H9 (cell line): ENCODE measurements around the gene GPBAR1. TPM values are rescaled to one million over a fixed set of nuclear protein-coding genes. Genes with fewer than 3 reads are reported as not detected.

ENCODE experiments used
- DNase-seq: peaks from one replicate; pipeline ENCODE4 v3.0.0-alpha.2; 2017
- H2AFZ ChIP-seq: one replicate; pipeline ENCODE4 v1.6.1; 2013; ENCODE audit warnings: mild to moderate bottlenecking, low read length, control low read depth, moderate library complexity
- H2AK5ac ChIP-seq: 2 replicates; pipeline ENCODE4 v1.6.1; 2013; ENCODE audit warnings: low read length, control low read depth, mixed read lengths; ENCODE audit not compliant: insufficient read length
- H2BK120ac ChIP-seq: one replicate; pipeline ENCODE4 v1.6.1; 2013; ENCODE audit warnings: low read depth, mild to moderate bottlenecking, low read length, control low read depth, inconsistent platforms; ENCODE audit not compliant: poor library complexity, severe bottlenecking
- H2BK12ac ChIP-seq: 2 replicates; pipeline ENCODE4 v1.6.1; 2013; ENCODE audit warnings: low read length, control low read depth, mixed read lengths, low read depth; ENCODE audit not compliant: insufficient read length
- H2BK15ac ChIP-seq: 2 replicates; pipeline ENCODE4 v1.6.1; 2013; ENCODE audit warnings: low read depth, low read length, control low read depth
- H2BK20ac ChIP-seq: one replicate; pipeline ENCODE4 v1.6.1; 2013; ENCODE audit warnings: low read depth, mild to moderate bottlenecking, low read length, control low read depth, inconsistent platforms; ENCODE audit not compliant: poor library complexity, severe bottlenecking
- H2BK5ac ChIP-seq: 2 replicates; pipeline ENCODE4 v1.6.1; 2013; ENCODE audit warnings: low read length, control low read depth, mixed read lengths; ENCODE audit not compliant: insufficient read length
- H3K14ac ChIP-seq: 2 replicates; pipeline ENCODE4 v1.6.1; 2013; ENCODE audit warnings: low read length, control low read depth; ENCODE audit not compliant: insufficient read depth
- H3K18ac ChIP-seq: 2 replicates; pipeline ENCODE4 v1.6.1; 2013; ENCODE audit warnings: low read depth, mild to moderate bottlenecking, mixed read lengths, low read length, control low read depth; ENCODE audit not compliant: insufficient read length
- H3K23ac ChIP-seq: 2 replicates; pipeline ENCODE4 v1.6.1; 2013; ENCODE audit warnings: low read length, control low read depth, mixed read lengths, low read depth; ENCODE audit not compliant: insufficient read length
- H3K23me2 ChIP-seq: 2 replicates; pipeline ENCODE4 v1.6.1; 2013; ENCODE audit warnings: low read depth, mild to moderate bottlenecking, mixed read lengths, low read length, control low read depth; ENCODE audit not compliant: insufficient read length, poor library complexity, severe bottlenecking
- H3K27ac ChIP-seq: 2 replicates; pipeline ENCODE4 v1.5.1; 2013; ENCODE audit warnings: low read length, control low read depth, mixed read lengths, low read depth; ENCODE audit not compliant: insufficient read length
- H3K27me3 ChIP-seq: 2 replicates; pipeline ENCODE4 v1.6.1; 2013; ENCODE audit warnings: low read length, control low read depth, inconsistent platforms; ENCODE audit not compliant: insufficient read depth
- H3K4ac ChIP-seq: 2 replicates; pipeline ENCODE4 v1.6.1; 2013; ENCODE audit warnings: low read depth, mild to moderate bottlenecking, control low read depth, inconsistent platforms, low read length, moderate library complexity
- H3K4me1 ChIP-seq: 2 replicates; pipeline ENCODE4 v1.6.1; 2013; ENCODE audit warnings: low read length, control low read depth, inconsistent platforms; ENCODE audit not compliant: insufficient read depth
- H3K4me2 ChIP-seq: 2 replicates; pipeline ENCODE4 v1.6.1; 2013; ENCODE audit warnings: low read length, control low read depth, mixed read lengths; ENCODE audit not compliant: insufficient read length, insufficient read depth
- H3K56ac ChIP-seq: 2 replicates; pipeline ENCODE4 v1.6.1; 2013; ENCODE audit warnings: low read depth, mild to moderate bottlenecking, mixed read lengths, low read length, control low read depth; ENCODE audit not compliant: insufficient read length
- H3K79me1 ChIP-seq: 2 replicates; pipeline ENCODE4 v1.6.1; 2013; ENCODE audit warnings: low read depth, mild to moderate bottlenecking, moderate library complexity, low read length, control low read depth, inconsistent platforms; ENCODE audit not compliant: insufficient read depth, poor library complexity, severe bottlenecking
- H3K79me2 ChIP-seq: 2 replicates; pipeline ENCODE4 v1.6.1; 2013; ENCODE audit warnings: low read length, control low read depth, inconsistent platforms; ENCODE audit not compliant: insufficient read depth
- H3K9ac ChIP-seq: 2 replicates; pipeline ENCODE4 v1.6.1; 2013; ENCODE audit warnings: low read length, control low read depth, mixed read lengths; ENCODE audit not compliant: insufficient read length; ENCODE audit errors: extremely low read depth
- H3K9me3 ChIP-seq: one replicate; pipeline ENCODE4 v1.6.1; 2013; ENCODE audit warnings: low read depth, low read length, inconsistent platforms; ENCODE audit not compliant: control insufficient read depth
- H3T11ph ChIP-seq: one replicate; pipeline ENCODE4 v1.6.1; 2013; ENCODE audit warnings: mild to moderate bottlenecking, low read length, control low read depth, inconsistent platforms
- H4K20me1 ChIP-seq: one replicate; pipeline ENCODE4 v1.6.1; 2013; ENCODE audit not compliant: control insufficient read depth, insufficient read length, insufficient read depth
- H4K5ac ChIP-seq: 2 replicates; pipeline ENCODE4 v1.6.1; 2013; ENCODE audit warnings: low read depth, mild to moderate bottlenecking, mixed read lengths, low read length, control low read depth; ENCODE audit not compliant: insufficient read length
- H4K8ac ChIP-seq: replicated peaks from 2 replicates; pipeline ENCODE4 v1.6.1; 2013; ENCODE audit warnings: low read length, control low read depth, mixed read lengths, low read depth; ENCODE audit not compliant: insufficient read length
- H4K91ac ChIP-seq: 2 replicates; pipeline ENCODE4 v1.6.1; 2013; ENCODE audit warnings: low read depth, mild to moderate bottlenecking, moderate library complexity, mixed read lengths, low read length, control low read depth; ENCODE audit not compliant: insufficient read length
- H3K27ac Mint-ChIP-seq, 3 experiments: 2 replicates in 2 of 3; 3 replicates in 1 of 3; pipeline ENCODE4 v1.8.0; 2020 to 2021; ENCODE audit warnings: mixed read lengths in 3 of 3, mild to moderate bottlenecking in 1 of 3, moderate library complexity in 1 of 3
- H3K27me3 Mint-ChIP-seq: 2 replicates; pipeline ENCODE4 v1.8.0; 2021; ENCODE audit warnings: low read depth, mild to moderate bottlenecking, moderate library complexity, mixed read lengths
- H3K36me3 Mint-ChIP-seq, 3 experiments: 2 replicates in 2 of 3; 3 replicates in 1 of 3; pipeline ENCODE4 v1.8.0; 2020 to 2021; ENCODE audit warnings: low read depth in 3 of 3, mixed read lengths in 3 of 3; ENCODE audit not compliant: insufficient read depth in 1 of 3
- H3K4me1 Mint-ChIP-seq, 2 experiments: 2 replicates each; pipeline ENCODE4 v1.8.0; 2020; ENCODE audit warnings: mixed read lengths in 2 of 2
- H3K4me3 Mint-ChIP-seq, 2 experiments: 2 replicates in 1 of 2; 3 replicates in 1 of 2; pipeline ENCODE4 v1.8.0; 2020 to 2021; ENCODE audit warnings: mild to moderate bottlenecking in 2 of 2, mixed read lengths in 2 of 2, moderate library complexity in 1 of 2
- H3K9me3 Mint-ChIP-seq, 2 experiments: 2 replicates in 1 of 2; 3 replicates in 1 of 2; pipeline ENCODE4 v1.8.0; 2020; ENCODE audit warnings: mild to moderate bottlenecking in 2 of 2, mixed read lengths in 2 of 2, moderate library complexity in 1 of 2
- CTCF ChIP-seq: fragments of 200-600 bp; sonication (generic); conservative IDR thresholded peaks from 3 replicates; pipeline ENCODE4 v1.8.0; 2021; ENCODE audit warnings: antibody characterized with exemption, mild to moderate bottlenecking
- WGBS: extraction: QIAGEN DNeasy Blood & Tissue Kit; methylation state at CpG from one replicate; pipeline ENCODE4 v1.1.7; 2013; ENCODE audit warnings: missing lambda C conversion rate, low lambda C conversion rate, mixed read lengths; ENCODE audit not compliant: insufficient read length; ENCODE audit errors: extremely low coverage; 5-methylcytosine and 5-hydroxymethylcytosine counted together
- total RNA-seq: library from RNA; stranded (reverse); gene quantifications from 2 replicates; pipeline ENCODE4 v1.2.1, GENCODE V29; 2021

GPBAR1 gene
- total RNA-seq, 1 experiment from 2014 or later = 0.44 TPM

GRCh38 chr2:218278531-218279360, 17.9 kb downstream of the GPBAR1 start:
- no peak overlapping the region for H2AFZ ChIP-seq
- no peak overlapping the region for H4K91ac ChIP-seq
- H3K9ac ChIP-seq = no peak overlapping the region
- no peaks in the 10 kb centered on the region for H3K27me3 Mint-ChIP-seq
- H3K9me3 ChIP-seq = no peaks in the 10 kb centered on the region
- H2BK20ac ChIP-seq = no peak overlapping the region
- H3K27ac ChIP-seq = no peak overlapping the region
- H3K4me3 Mint-ChIP-seq = no peak overlapping the region
- no peaks in the 10 kb centered on the region for H3K4me1 ChIP-seq
- H4K20me1 ChIP-seq = no peaks in the 10 kb centered on the region
- no peak overlapping the region for H2BK5ac ChIP-seq
- H3K79me2 ChIP-seq = no peaks in the 10 kb centered on the region
- H3K14ac ChIP-seq = no peak overlapping the region
- H4K5ac ChIP-seq = no peak overlapping the region
- H3K27me3 ChIP-seq = no peaks in the 10 kb centered on the region
- H3K4ac ChIP-seq = no peak overlapping the region
- H3T11ph ChIP-seq = no peak overlapping the region
- no peak overlapping the region for H2BK15ac ChIP-seq
- no peak overlapping the region for H3K27ac Mint-ChIP-seq
- no peak for DNase-seq
- no peaks in the 10 kb centered on the region; a peak in 1 of 5 replicates for H3K9me3 Mint-ChIP-seq
- H2BK12ac ChIP-seq = no peak overlapping the region
- no peak overlapping the region for H3K23ac ChIP-seq
- no peak overlapping the region for H2AK5ac ChIP-seq
- H2BK120ac ChIP-seq = no peak overlapping the region
- no peak for TF ChIP-seq CTCF
- no peak overlapping the region for H3K18ac ChIP-seq
- peaks cover 3 to 45% (median 41%) of the 10 kb centered on the region in 3 experiments for H3K36me3 Mint-ChIP-seq
- no peak overlapping the region for H3K4me2 ChIP-seq
- H3K79me1 ChIP-seq = no peaks in the 10 kb centered on the region
- H3K23me2 ChIP-seq = no peaks in the 10 kb centered on the region
- H3K56ac ChIP-seq = no peak overlapping the region
- no CpG with 5 or more reads among the region's 16 CpGs for WGBS
- no peak overlapping the region for H4K8ac ChIP-seq
- peaks cover 0 to 3% of the 10 kb centered on the region in 2 experiments; a peak in 1 of 4 replicates for H3K4me1 Mint-ChIP-seq
